Measurements from ENCODE around the gene COL4A5.
A peak's percentile ranks its signal among the peaks of the same experiment; 100 is the strongest.
"Not testable (repeated sequence)": the region's sequence is repeated elsewhere in the genome, so short reads cannot be mapped to it uniquely, and the experiment has no call there.

The COL4A5 gene

DNA sequence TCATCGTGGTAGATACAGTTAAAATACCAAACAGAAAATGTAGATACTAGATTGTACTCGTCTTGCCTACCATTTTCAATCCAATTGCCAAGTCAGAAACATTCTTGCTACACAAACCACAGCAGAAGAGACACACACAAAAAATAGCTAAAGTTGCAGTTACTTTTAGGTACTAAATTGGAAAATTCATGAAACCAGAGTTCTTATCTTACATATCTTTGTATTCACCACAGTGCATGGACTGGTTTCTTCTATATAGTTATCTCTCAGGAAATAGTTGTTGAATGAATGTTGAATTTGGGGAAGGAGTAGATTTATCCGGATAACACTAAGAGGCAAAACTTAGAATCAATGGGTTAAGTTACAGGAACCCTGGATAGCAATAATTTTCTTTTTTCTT is 14.2 kb downstream of the COL4A5 start:
- DNase-seq (ENCODE audit: low read depth, low spot score) = no peak

- no peak for DNase-seq (ENCODE audit: low read depth, low spot score)
Measured at GRCh38 chrX:108456971-108457477, 17.4 kb downstream of the COL4A5 start.

GRCh38 chrX:108464604-108465003 is 25.0 kb downstream of the COL4A5 start:
- DNase-seq (ENCODE audit: low read depth, low spot score) = no peak

- DNase-seq (ENCODE audit: low read depth, low spot score) = no peak
Measured at GRCh38 chrX:108468486-108468885, 28.8 kb downstream of the COL4A5 start.

- DNase-seq (ENCODE audit: low read depth, low spot score) = no peak
Measured at GRCh38 chrX:108473979-108474378, 34.3 kb downstream of the COL4A5 start.

- DNase-seq (ENCODE audit: low read depth, low spot score) = not testable (repeated sequence)
Measured at GRCh38 chrX:108481528-108481927, 41.9 kb downstream of the COL4A5 start.

- no peak for DNase-seq (ENCODE audit: low read depth, low spot score)
Measured at GRCh38 chrX:108484251-108484650, 44.6 kb downstream of the COL4A5 start.

- DNase-seq (ENCODE audit: low read depth, low spot score) = no peak
Measured at GRCh38 chrX:108485960-108486359, 46.3 kb downstream of the COL4A5 start.

DNA sequence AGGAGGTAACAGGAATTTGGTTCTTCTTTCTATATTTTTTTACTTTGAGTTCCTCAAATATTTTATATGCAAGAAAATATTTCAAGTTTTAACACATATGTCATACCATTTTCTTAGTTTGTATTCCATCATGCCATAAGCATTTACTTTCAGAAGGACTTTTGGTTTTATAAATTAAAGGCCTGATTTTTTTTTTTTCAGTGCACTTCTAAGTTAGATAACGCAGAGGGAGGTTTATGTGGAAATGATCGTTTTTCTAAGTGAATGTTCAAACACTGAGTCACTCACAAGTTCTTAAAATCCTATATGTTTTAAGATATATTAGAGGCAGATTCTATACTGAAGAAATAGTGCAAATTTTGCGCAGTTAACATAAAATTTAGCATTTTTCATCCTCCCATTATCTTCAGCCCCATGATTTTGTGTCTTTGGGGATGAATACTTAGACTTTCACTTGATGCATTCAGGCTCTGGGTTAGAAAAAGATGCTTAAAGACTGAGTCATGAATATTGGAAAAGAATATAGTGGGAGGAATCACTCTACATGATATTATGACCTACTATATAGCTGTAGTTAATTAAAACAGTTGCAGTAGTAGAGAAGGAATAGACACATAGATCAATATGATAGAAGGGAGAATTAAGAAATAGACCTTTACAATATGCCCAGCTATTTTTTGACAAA is 54.9 kb downstream of the COL4A5 start:
- DNase-seq (ENCODE audit: low read depth, low spot score) = no peak

GRCh38 chrX:108511721-108512120 is 72.1 kb downstream of the COL4A5 start:
- no peak for DNase-seq (ENCODE audit: low read depth, low spot score)

- no peak for DNase-seq (ENCODE audit: low read depth, low spot score)
Measured at GRCh38 chrX:108516184-108516583, 76.5 kb downstream of the COL4A5 start.

- DNase-seq (ENCODE audit: low read depth, low spot score) = no peak
Measured at GRCh38 chrX:108527724-108528123, 88.1 kb downstream of the COL4A5 start.

- DNase-seq (ENCODE audit: low read depth, low spot score) = no peak
Measured at GRCh38 chrX:108537005-108537404, 97.4 kb downstream of the COL4A5 start.

- DNase-seq (ENCODE audit: low read depth, low spot score) = peak; percentile 15
Measured at GRCh38 chrX:108541286-108541685, 101.6 kb downstream of the COL4A5 start.

- DNase-seq (ENCODE audit: low read depth, low spot score) = no peak
Measured at GRCh38 chrX:108557580-108557979, 117.9 kb downstream of the COL4A5 start.

DNA sequence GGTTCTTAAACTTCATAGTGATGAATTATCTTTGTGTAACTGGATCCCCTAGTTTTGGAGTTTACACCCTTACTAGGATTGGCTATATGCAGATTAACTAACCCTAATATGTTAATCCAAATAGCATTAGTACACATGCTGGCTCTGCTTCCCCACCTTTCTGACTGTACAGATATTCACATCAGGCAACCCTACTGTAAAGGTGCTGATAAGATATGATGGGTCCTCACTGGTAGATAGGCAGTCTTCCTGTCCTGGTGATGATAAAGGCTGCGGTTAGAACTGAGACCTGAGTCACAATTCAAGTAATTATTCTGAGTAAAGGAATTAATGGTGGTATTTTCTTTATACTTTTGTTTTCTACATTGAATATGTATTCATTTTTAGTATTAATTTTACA is 118.6 kb downstream of the COL4A5 start:
- no peak for DNase-seq (ENCODE audit: low read depth, low spot score)

DNA sequence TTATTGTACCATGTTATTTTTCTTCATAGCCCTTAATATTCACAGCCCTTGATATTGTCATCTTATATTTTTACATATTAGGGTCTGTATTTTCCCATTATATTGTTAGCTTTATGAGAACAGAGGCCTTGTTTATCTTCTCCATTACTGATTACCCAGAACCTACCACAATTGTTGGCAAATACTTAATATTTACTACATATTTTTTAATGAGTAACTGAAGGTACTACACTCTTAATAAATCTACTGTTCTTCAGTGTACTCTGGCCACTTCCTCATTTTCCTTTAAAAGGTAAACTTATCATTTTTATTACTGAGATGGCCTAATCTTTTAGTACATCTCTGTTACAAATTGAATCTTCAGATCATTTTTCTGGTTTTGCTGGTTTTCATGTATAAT is 133.5 kb downstream of the COL4A5 start:
- no peak for DNase-seq (ENCODE audit: low read depth, low spot score)

DNA sequence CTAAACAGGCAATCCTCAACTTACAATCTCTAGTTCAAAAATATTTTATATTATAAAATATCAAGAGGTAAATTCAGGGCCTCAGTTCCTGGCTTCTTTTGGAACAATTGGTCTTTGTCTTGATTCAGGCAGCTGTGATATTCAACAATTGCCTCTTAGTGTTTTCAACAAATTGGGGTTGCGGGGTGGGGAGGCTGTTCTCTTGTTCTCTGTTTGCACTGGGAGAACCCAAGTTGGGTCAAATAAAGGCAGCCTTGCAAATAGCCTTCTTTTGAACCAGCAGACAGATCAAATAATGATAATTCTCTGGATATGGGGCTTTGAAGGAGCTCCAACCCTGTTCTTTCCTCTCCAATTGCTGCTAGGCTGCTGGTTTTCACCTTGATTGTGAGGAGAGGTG is 142.5 kb downstream of the COL4A5 start:
- DNase-seq (ENCODE audit: low read depth, low spot score) = no peak

- DNase-seq (ENCODE audit: low read depth, low spot score) = peak; percentile 15
Measured at GRCh38 chrX:108584617-108585211, 145.1 kb downstream of the COL4A5 start.

GRCh38 chrX:108590496-108590895 is 150.9 kb downstream of the COL4A5 start:
- no peak for DNase-seq (ENCODE audit: low read depth, low spot score)

- DNase-seq (ENCODE audit: low read depth, low spot score) = no peak
Measured at GRCh38 chrX:108601276-108601675, 161.6 kb downstream of the COL4A5 start.

- DNase-seq (ENCODE audit: low read depth, low spot score) = no peak
Measured at GRCh38 chrX:108610141-108610540, 170.5 kb downstream of the COL4A5 start.

DNA sequence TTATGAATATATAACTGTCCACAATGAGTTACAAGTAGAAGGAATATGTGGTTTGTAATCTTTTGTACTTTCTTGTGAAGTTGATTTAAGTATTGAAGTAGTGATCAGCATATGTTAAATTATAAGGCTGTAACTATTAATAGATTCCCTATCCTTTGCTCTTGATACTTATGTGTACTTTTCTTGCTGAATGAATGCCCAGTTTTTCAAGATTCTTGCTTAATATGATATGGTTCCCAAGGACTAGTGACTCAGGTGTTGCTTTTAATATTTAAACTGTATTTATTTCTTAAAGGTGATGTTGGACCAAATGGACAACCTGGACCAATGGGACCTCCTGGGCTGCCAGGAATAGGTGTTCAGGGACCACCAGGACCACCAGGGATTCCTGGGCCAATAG is 175.0 kb downstream of the COL4A5 start:
- no peak for DNase-seq (ENCODE audit: low read depth, low spot score)
